DMS53 treated with DMSO at 0.1 percent for 48 hours (cell line): ENCODE results near the gene FABP3.

Experiments
- DNase-seq: peaks from one replicate; lab custom pipeline; 2025; ENCODE audit not compliant: unreplicated experiment; lab: John Stamatoyannopoulos, UW

The FABP3 gene

GRCh38 chr1:31373897-31374486 lies 1.1 kb upstream of the FABP3 start:
- DNase-seq: no peak

DNA sequence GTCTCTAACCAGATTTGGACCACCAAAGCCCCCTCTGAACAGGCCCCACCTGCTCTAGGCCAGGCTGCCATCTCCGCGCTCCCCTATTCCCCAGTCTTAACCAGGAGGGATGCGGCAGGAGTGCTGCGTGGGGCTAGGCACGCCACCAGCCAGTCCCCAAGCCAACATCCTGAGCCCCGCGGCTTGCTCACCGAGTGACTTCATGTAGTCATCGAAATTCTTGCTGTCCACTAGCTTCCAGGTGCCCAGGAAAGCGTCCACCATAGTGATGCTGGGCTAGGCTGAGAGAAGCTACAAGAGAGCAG lies 173 bp downstream of the FABP3 start:
- DNase-seq: no peak

- DNase-seq: no peak
Measured at GRCh38 chr1:31372051-31372450, 825 bp downstream of the FABP3 start.

DNA sequence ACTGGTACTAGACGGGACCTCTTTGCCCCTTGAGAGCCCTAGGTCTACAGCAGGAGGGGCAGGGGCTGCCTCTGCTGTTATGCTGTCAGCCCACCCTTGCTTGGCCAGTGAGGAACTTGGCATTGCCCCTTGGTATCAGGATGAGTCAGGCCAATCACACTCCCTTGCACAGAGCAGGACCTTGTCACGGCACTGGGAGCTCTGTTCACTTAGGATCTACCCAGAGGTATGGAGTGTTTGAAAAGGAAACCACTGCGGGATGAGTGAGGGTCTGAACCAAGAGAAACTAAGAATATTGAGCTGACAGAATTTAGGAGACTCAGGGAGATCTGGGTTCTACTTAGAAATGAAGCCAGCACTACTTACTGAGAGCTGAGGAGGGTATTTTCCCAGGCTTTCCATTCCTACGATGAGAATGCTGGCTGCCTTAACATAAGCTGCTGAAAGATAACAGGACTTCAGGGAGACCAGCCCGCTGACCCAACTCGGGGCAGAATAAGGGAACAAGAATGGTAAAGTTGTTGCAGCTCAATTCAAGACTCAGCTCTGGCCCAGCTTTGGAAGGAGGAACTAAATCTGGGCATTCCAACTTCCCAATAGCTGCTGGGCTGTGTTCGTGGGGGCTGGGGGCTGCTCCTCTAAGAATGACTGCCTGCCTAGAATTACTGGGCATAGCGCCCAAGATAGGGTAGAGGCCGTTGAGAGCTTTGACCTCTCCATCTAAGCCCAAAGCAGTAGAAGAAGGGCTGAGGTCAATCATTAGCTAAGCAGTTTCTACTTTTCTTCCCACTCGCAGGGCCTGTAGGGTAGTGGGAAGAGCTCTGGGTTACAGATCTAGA lies 1.5 kb downstream of the FABP3 start:
- no peak for DNase-seq

DNA sequence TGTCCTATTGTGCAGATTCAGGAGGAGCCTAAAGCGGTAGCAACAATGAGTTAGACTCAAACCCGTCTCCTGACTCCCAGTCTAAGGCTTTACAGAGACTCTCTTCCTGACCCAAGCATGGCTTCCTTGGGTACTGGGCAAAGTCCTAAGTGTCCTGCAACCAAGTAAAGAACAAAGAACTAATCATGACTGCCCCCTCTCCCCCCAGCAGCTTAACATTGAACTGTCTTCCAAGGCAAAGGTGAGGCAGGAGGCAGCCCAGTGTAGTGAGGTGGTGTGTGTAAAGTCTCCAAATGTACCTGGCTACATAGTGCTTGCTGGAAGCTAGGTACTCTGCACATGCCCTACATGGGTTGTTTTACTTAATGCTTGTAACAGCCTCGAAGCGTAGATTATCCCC lies 2.3 kb downstream of the FABP3 start:
- no peak for DNase-seq

DNA sequence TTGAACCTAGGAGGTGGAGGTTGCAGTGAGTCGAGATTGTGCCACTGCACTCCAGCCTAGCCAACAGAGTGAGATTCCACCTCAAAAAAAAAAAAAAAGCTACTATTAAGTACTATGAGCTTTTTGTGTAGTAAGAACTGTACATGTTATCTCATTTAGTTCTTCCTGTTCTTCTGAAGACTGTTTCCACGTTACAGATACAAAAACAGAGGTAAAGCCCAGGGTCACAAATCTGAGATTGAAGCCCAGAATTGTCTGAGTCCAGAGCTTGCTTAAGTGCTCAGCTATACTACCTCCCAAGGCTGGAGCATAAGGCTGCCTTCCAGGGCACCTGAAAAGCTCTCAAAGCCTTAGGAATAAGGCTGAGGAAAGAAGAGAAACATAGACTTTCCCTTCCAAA lies 2.9 kb downstream of the FABP3 start:
- DNase-seq: no peak

GRCh38 chr1:31368611-31369107 lies 4.2 kb downstream of the FABP3 start:
- DNase-seq: no peak

- peak; percentile 8 for DNase-seq
Measured at GRCh38 chr1:31366796-31367195, 6.1 kb downstream of the FABP3 start.

DNA sequence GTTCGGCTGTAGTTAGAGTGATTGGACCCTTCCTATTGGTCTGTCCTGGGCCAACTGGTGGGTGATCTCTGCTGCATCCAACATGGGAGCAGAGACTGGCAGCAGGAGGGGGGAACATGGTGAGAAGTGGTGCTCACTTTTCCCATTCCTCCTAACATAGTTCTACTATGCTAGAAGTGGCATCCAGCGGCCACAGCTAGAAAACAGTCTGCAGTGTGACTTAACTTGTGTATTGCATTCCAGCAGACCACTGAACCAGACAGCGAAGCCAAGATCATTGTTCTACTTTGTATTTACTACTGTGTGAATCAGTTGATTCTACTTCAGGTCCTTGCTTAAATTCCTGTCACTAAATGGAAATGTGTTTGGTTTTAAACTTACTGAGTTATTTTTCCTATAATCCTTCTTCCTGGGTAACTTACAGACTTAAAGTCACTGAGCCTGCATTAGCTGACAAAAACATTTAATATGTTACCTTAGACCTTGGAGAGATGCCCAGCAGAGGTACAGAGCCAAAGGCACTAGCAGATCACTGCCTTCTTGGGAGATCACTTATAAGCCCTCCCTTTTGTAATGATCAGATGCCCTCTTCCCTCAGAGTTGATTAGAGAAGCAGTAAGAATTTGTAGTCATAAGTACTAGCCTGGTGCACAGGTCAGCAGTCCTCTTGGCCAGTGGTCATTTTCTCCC lies 8.2 kb downstream of the FABP3 start:
- DNase-seq: no peak

GRCh38 chr1:31362032-31362431 lies 10.8 kb downstream of the FABP3 start:
- no peak for DNase-seq

GRCh38 chr1:31361607-31362006 lies 11.3 kb downstream of the FABP3 start:
- DNase-seq: no peak

DNA sequence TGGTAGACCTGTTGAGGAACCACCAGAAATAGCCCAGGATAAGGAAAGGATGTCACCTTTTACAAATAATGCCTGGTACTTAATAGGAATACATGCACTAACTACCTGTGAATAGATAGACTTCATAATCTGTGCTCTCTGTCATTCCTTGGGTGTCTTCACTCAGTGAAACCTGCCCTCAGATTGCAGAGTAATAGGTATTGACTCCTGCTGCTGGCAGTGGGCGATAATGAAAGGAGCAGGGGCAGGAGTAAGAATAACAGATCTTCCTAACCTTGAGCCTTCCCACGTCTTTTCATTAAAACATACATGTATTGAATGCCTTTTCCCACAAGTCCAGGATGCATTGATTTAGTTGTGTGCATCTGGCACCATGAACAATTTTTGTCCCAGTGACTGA lies 16.4 kb downstream of the FABP3 start:
- DNase-seq: no peak

DNA sequence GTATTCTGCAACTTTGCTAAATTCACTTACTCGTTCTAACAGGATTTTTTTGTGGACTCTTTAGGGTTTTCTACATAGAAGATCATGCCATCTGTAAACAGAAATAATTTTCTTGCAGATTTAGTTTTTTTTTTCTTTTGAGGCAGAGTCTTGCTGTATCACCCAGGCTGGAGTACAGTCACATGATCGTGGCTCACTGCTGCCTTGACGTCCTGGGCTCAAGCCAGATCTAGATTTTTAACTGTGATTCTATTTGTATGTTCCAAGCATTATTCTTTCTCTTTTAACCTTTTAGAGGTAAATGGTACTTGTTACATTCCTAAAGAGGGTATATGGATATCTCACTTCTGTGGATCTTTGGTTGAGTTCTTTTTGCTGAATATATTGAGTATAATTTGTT lies 18.6 kb downstream of the FABP3 start:
- DNase-seq: no peak

- DNase-seq: no peak
Measured at GRCh38 chr1:31348449-31348848, 24.4 kb downstream of the FABP3 start.

- DNase-seq: no peak
Measured at GRCh38 chr1:31346785-31347184, 26.1 kb downstream of the FABP3 start.

- DNase-seq: no peak
Measured at GRCh38 chr1:31345635-31346034, 27.2 kb downstream of the FABP3 start.

DNA sequence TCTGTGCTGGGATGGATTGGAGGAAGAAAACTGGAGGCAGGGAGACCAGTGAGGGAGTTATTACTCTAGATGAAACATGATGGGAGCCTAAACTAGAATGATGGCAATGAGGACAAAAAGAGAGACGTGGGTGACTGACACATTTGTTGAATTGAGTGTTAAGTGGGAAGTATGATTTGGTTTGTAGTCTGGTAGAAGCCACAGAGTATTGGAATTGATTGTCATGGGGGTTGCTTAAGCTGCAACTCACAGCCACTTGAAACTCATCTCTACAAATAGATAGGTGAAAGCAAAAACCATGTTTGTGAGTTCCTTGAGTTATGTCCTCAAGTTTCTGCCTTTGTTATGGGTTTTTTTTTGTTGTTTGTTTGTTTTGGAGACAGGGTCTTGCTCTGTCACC lies 28.4 kb downstream of the FABP3 start:
- no peak for DNase-seq

DNA sequence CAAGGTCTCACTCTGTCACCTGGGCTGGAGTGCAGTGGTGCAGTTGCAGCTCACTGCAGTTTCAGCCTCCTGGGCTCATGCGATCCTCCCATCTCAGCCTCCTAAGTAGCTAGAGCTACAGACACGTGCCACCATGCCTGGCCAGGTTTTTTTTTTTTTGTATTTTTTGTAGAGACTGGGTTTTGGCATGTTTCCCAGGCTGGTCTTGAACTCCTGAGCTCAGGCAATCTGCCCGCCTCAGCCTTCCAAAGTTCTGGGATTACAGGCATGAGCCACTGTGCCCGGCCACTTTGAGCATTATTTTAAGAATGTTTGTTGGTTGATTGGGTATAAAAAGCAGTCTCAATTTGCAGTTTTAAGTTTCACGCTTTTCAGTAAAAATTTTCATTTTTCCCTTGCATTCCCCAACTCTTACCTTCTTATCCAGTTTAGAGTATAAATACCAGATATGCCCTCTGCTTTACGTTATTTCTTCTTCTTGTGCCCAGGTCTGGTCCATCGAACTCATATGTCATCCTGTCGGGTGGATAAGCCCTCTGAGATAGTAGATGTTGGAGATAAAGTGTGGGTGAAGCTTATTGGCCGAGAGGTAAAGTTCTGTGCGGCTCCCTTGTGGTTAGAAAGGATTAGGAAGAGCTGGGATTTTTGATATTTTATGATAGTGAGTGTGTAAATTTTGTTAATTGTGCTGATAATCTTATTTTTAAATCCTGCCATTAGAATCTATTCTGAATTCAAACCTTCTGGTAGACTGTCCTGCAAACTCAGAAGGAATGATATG lies 36.0 kb downstream of the FABP3 start:
- no peak for DNase-seq

- peak; percentile 66 for DNase-seq
Measured at GRCh38 chr1:31335007-31335406, 37.9 kb downstream of the FABP3 start.

- no peak for DNase-seq
Measured at GRCh38 chr1:31327381-31327780, 45.5 kb downstream of the FABP3 start.

GRCh38 chr1:31326461-31326860 lies 46.4 kb downstream of the FABP3 start:
- no peak for DNase-seq
